A673 (cell line): ENCODE results near the gene SLC22A23. TPM values are rescaled to one million over a fixed set of nuclear protein-coding genes. Genes with fewer than 3 reads are reported as not detected.

Experiments
- BruUV-seq: library from RNA; stranded (reverse); fragments of 400-500 nt; replicated peaks from 2 replicates; lab custom pipeline; 2021; lab: Mats Ljungman, UMichigan
- CTCF ChIA-PET: fragments of 300-600 bp; sonication (Branson Sonifier 250); formaldehyde crosslinking; loops from one replicate; lab custom pipeline; 2022; ENCODE audit warnings: antibody characterized with exemption; lab: Charles Lee
- POLR2A ChIA-PET: fragments of 300-600 bp; sonication (Branson Sonifier 250); formaldehyde crosslinking; loops from one replicate; lab custom pipeline; 2022; ENCODE audit warnings: antibody characterized with exemption; ENCODE audit not compliant: low non-redundant PET; lab: Charles Lee
- DNase-seq: peaks from one replicate; pipeline ENCODE4 v3.0.0-alpha.2; 2015; ENCODE audit warnings: low spot score
- H3K27ac ChIP-seq: fragments of 200-600 bp; sonication (generic); 2 replicates; pipeline ENCODE4 v1.5.1; 2016; ENCODE audit warnings: mixed run types, low read depth, mild to moderate bottlenecking, mixed read lengths, antibody characterized with exemption, low read length; ENCODE audit not compliant: poor library complexity, severe bottlenecking
- H3K27me3 ChIP-seq: fragments of 200-600 bp; sonication (generic); replicated peaks from 2 replicates; pipeline ENCODE4 v1.6.1; 2017; ENCODE audit warnings: mixed run types, low read depth, mild to moderate bottlenecking, mixed read lengths, antibody characterized with exemption, low read length; ENCODE audit not compliant: insufficient read depth, poor library complexity
- H3K36me3 ChIP-seq: fragments of 200-600 bp; sonication (generic); 2 replicates; pipeline ENCODE4 v1.6.1; 2016; ENCODE audit warnings: mixed run types, mild to moderate bottlenecking, mixed read lengths, antibody characterized with exemption, low read length; ENCODE audit not compliant: insufficient read depth, poor library complexity, severe bottlenecking
- H3K4me1 ChIP-seq: fragments of 200-600 bp; sonication (generic); 2 replicates; pipeline ENCODE4 v1.6.1; 2017; ENCODE audit warnings: mixed run types, mild to moderate bottlenecking, mixed read lengths, antibody characterized with exemption, low read length; ENCODE audit not compliant: insufficient read depth, poor library complexity, severe bottlenecking
- H3K4me3 ChIP-seq: fragments of 200-600 bp; sonication (generic); 2 replicates; pipeline ENCODE4 v1.5.1; 2016; ENCODE audit warnings: low read depth, mixed run types, mild to moderate bottlenecking, mixed read lengths, low read length; ENCODE audit not compliant: poor library complexity, severe bottlenecking
- H3K9me3 ChIP-seq: fragments of 200-600 bp; sonication (generic); 2 replicates; pipeline ENCODE4 v1.6.1; 2016; ENCODE audit warnings: mixed run types, low read depth, mild to moderate bottlenecking, mixed read lengths, antibody characterized with exemption, low read length; ENCODE audit not compliant: poor library complexity, severe bottlenecking
- EZH2 ChIP-seq: fragments of 200-600 bp; sonication (generic); IDR thresholded peaks from 2 replicates; pipeline ENCODE4 v1.6.1; 2017; ENCODE audit warnings: borderline replicate concordance, low read depth, mild to moderate bottlenecking, mixed read lengths, antibody characterized with exemption, low read length; ENCODE audit not compliant: poor library complexity, severe bottlenecking
- intact Hi-C: fragments of 100-400 bp; cut with micrococcal nuclease; formaldehyde crosslinking; loops from one replicate; pipeline ENCODE4 v1.10.0; 2022; ENCODE audit not compliant: unreplicated experiment
- total RNA-seq: library from RNA; stranded (reverse); gene quantifications from 2 replicates; pipeline ENCODE4 v1.2.3, GENCODE V29; 2021
- TF ChIP-seq, protein P1 (sequence below): fragments of 300-800, 200-600 bp; sonication (generic); conservative IDR thresholded peaks from 2 replicates; pipeline ENCODE4 v1.5.1; 2017; ENCODE audit warnings: low read depth, mild to moderate bottlenecking, antibody characterized with exemption, low read length, moderate library complexity, mixed read lengths

The SLC22A23 gene
- total RNA-seq, 1 experiment from 2014 or later: 6.2 TPM

DNA sequence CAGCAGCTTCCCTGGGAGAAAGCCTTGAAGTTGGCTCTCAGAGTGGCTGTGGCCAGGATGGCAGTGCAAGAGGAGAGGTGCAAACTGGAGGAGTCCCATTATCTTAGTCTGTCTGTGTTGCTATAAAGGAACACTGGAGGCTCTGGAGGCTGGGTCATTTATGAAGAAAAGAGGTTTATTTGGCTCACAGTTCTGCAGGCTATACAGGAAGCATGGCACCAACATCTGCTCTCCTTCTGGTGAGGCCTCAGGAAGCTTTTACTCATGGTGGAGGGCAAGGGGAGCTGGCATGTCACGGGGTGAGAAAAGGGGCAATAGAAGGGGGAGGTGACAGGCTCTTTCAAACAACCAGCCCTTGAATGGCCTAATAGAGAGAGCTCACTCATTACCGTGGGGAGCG lies 151.0 kb downstream of the SLC22A23 start:
- no peaks in the 10 kb centered on the region for H3K36me3 ChIP-seq
- H3K27ac ChIP-seq: no peak overlapping the region
- BruUV-seq: no TSS peak
- DNase-seq: no peak
- H3K4me1 ChIP-seq: peaks cover 4% of the 10 kb centered on the region
- no peaks in the 10 kb centered on the region for H3K9me3 ChIP-seq
- no peak overlapping the region for H3K4me3 ChIP-seq
- TF ChIP-seq EZH2: no peak
- TF ChIP-seq, protein P1, sequence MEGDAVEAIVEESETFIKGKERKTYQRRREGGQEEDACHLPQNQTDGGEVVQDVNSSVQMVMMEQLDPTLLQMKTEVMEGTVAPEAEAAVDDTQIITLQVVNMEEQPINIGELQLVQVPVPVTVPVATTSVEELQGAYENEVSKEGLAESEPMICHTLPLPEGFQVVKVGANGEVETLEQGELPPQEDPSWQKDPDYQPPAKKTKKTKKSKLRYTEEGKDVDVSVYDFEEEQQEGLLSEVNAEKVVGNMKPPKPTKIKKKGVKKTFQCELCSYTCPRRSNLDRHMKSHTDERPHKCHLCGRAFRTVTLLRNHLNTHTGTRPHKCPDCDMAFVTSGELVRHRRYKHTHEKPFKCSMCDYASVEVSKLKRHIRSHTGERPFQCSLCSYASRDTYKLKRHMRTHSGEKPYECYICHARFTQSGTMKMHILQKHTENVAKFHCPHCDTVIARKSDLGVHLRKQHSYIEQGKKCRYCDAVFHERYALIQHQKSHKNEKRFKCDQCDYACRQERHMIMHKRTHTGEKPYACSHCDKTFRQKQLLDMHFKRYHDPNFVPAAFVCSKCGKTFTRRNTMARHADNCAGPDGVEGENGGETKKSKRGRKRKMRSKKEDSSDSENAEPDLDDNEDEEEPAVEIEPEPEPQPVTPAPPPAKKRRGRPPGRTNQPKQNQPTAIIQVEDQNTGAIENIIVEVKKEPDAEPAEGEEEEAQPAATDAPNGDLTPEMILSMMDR: no peak
- no peaks in the 10 kb centered on the region for H3K27me3 ChIP-seq
- ChIA-PET CTCF (no interaction called here), POLR2A (no interaction called here)
- intact Hi-C loops: no loop called here

DNA sequence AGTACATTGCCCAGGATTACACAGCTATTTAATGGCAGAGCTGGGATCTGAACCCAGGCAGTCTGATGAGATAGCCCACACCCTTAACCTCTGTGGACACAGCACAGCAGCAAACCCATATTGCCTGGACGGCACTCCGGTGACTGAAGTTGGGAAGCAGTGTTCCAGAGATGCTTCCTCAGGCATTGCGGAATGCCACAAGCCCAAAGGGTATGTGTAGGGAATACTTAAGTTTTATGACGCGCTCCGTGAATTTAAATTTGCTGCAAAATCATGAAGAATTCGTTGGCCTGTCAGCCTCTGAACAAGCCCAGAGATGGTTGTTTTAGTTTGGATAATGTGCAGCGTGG lies 151.7 kb downstream of the SLC22A23 start:
- TF ChIP-seq, protein P1: no peak
- no peak for TF ChIP-seq EZH2
- intact Hi-C loops: no loop called here
- Histone ChIP-seq H3K9me3 (no peaks in the 10 kb centered on the region), H3K27ac (no peak overlapping the region), H3K36me3 (no peaks in the 10 kb centered on the region), H3K4me3 (no peak overlapping the region), H3K27me3 (no peaks in the 10 kb centered on the region), H3K4me1 (no peaks in the 10 kb centered on the region)
- CTCF ChIA-PET: no interaction called here
- DNase-seq: no peak
- no TSS peak for BruUV-seq
- POLR2A ChIA-PET: no interaction called here

DNA sequence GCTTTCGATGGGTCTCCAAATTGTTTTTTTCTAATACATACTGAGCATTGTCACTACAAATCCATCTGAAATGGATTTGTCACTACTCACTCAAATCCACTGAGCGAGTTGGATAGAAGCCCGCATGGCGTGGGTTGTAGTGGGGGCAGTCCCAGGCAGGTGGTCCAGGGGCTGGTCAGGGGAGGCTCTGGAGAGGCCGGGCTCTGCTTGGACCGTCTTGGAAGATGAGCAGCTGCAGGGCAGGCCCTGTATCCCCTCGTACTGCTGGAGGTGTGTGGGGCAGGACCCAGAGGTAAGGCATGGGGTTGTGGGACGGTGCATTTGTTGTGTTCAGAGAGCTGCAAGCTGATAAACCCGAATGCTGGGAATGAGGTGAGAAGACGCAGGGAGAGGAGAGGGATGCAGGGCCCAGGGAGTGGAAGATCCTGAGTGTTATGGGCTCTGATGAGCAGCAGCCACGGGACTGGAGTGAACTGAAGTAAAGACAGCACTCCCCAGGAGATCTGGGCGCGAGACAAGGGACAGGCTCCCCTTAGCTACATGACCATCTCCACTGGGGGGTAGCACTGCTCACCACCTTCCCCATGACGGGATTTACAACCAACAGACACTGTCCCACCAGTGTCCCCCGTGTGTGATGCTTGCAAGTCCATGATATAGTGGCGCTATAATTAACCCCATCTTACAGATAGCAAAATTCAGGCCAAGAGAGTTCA lies 152.2 kb downstream of the SLC22A23 start:
- H3K36me3 ChIP-seq: no peaks in the 10 kb centered on the region
- no peaks in the 10 kb centered on the region for H3K4me1 ChIP-seq
- H3K27me3 ChIP-seq: no peaks in the 10 kb centered on the region
- ChIA-PET POLR2A (no interaction called here), CTCF (no interaction called here)
- no TSS peak for BruUV-seq
- no peaks in the 10 kb centered on the region for H3K9me3 ChIP-seq
- intact Hi-C loops: no loop called here
- DNase-seq: no peak
- TF ChIP-seq, protein P1: no peak
- TF ChIP-seq EZH2: no peak
- H3K4me3 ChIP-seq: no peak overlapping the region
- H3K27ac ChIP-seq: no peak overlapping the region
